ENCODE measurements around the gene AKAP13.

Gene AKAP13

GRCh38 chr15:85707519-85708338 is 327.3 kb downstream of the AKAP13 start:
- no peak for DNase-seq (ENCODE audit: low spot score)
- TF ChIP-seq, protein P1, sequence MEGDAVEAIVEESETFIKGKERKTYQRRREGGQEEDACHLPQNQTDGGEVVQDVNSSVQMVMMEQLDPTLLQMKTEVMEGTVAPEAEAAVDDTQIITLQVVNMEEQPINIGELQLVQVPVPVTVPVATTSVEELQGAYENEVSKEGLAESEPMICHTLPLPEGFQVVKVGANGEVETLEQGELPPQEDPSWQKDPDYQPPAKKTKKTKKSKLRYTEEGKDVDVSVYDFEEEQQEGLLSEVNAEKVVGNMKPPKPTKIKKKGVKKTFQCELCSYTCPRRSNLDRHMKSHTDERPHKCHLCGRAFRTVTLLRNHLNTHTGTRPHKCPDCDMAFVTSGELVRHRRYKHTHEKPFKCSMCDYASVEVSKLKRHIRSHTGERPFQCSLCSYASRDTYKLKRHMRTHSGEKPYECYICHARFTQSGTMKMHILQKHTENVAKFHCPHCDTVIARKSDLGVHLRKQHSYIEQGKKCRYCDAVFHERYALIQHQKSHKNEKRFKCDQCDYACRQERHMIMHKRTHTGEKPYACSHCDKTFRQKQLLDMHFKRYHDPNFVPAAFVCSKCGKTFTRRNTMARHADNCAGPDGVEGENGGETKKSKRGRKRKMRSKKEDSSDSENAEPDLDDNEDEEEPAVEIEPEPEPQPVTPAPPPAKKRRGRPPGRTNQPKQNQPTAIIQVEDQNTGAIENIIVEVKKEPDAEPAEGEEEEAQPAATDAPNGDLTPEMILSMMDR (IDR thresholded peaks at IDR 0.05; ENCODE audit: extremely low read depth, missing control alignments), result no peak

GRCh38 chr15:85708402-85708941 is 328.1 kb downstream of the AKAP13 start:
- DNase-seq (ENCODE audit: low spot score), result no peak
- TF ChIP-seq, protein P1 (IDR thresholded peaks at IDR 0.05; ENCODE audit: extremely low read depth, missing control alignments), result no peak

GRCh38 chr15:85709250-85709649 is 328.8 kb downstream of the AKAP13 start:
- TF ChIP-seq, protein P1 (IDR thresholded peaks at IDR 0.05; ENCODE audit: extremely low read depth, missing control alignments), result no peak

DNA sequence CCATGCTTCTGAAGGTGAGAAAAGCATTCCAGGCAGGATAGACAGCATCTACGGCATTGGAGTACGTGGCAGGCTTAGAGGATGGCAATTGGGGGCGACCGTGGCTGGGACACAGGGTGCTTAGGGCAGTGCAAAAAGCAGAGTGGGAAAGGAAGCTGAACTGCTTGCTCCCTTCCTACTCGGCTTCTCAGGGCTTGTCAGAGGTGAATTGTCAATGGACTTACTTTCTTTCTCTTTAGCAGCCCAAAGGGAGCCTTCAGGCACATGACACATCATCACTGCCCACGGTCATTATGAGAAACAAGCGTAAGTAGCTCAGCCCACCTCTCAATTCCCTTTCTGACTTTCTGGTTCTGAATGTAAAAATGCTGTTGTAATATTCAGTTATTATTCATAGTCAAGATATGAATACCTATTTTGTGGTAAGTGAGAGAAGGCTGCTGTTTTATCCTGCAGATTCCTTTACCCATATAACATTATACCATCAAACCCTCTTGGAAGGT is 330.0 kb downstream of the AKAP13 start:
- TF ChIP-seq, protein P1 (IDR thresholded peaks at IDR 0.05; ENCODE audit: extremely low read depth, missing control alignments), result no peak

More at GRCh38 chr15:85709250-85709649, 328.8 kb downstream of the AKAP13 start:
- no peak for DNase-seq (ENCODE audit: low spot score)

DNA sequence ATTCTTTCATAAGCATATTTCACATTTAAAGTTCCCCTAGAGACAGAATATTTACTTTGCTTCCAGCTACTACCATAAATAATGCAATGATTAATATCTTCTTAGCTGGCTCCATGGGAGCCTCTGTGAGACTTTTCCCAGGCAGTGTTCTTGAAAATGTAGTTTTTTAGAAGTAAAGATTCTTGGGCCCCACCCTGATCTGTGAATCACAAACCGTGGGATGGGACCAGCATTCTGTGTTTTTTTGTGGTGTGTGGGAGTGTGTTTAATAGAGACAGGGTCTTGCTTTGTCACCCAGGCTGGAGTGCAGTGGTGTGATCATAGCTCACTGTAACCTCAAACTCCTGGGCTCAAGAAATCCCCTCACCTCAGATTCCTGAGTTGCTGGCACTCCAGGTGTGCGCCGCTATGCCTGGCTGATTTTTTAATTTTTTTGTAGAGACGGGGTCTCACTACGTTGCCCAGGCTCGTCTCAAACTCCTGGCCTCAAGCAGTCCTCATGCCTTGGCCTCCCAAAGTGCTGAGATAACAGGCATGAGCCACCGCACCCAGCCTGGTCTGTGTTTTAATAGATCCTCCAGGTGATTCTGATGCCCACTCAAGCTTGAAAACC is 331.3 kb downstream of the AKAP13 start:
- DNase-seq (ENCODE audit: low spot score), result no peak
- TF ChIP-seq, protein P1 (IDR thresholded peaks at IDR 0.05; ENCODE audit: extremely low read depth, missing control alignments), result no peak

More for the DNA sequence above, 330.0 kb downstream of the AKAP13 start:
- DNase-seq (ENCODE audit: low spot score), result peak; percentile 34

DNA sequence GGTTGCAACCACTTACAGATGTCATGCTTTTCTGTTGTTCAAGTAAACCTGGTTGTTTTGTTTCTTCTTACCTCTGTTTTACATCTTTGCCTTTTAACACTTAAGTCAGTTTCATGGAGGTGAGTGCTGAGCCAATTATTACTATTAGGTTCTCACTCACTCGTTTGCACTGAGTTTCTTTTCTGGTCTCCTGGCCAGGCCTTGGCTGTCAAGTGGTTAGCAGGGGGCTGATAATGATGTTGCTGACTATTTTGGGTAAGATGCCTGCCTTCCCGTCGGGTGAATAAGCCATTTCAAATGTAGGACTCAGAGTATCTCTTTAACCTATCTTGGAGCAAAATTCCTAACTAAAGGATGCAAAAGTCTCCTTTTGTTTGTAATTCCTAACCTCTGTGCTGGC is 335.9 kb downstream of the AKAP13 start:
- TF ChIP-seq, protein P1 (IDR thresholded peaks at IDR 0.05; ENCODE audit: extremely low read depth, missing control alignments), result no peak
- no peak for DNase-seq (ENCODE audit: low spot score)

DNA sequence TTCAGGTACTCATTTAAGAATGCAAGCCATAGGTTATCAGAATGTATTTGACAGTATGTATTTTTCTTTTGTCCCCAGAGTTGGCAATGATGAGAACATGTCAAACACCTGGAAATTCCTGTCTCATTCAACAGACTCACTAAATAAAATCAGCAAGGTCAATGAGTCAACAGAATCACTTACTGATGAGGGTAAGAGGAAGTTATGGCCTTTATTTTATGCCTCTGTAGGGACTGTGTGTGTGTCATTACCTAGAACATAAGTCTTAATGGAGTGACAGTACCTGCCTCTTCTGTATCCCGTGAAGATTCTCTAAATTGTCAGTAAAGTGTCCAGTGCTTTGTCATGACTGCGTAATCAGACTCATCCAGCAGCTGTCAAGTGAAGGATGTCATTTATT is 336.8 kb downstream of the AKAP13 start:
- no peak for DNase-seq (ENCODE audit: low spot score)
- TF ChIP-seq, protein P1 (IDR thresholded peaks at IDR 0.05; ENCODE audit: extremely low read depth, missing control alignments), result no peak
